SK-N-SH (cell line): Measurements from ENCODE around the gene RASSF3.
A peak's percentile ranks its signal among the peaks of the same experiment; 100 is the strongest.

ENCODE experiments used
- EZH2phosphoT487 ChIP-seq: fragments of 200-600 bp; sonication (generic); IDR thresholded peaks from 2 replicates; pipeline ENCODE4 v1.6.1; 2017; ENCODE audit warnings: low read depth, mixed run types, mild to moderate bottlenecking, antibody characterized with exemption, moderate library complexity, borderline replicate concordance
- JUND ChIP-seq: IDR thresholded peaks from 2 replicates; pipeline ENCODE4 v1.4.0; 2012
- MXI1 ChIP-seq: IDR thresholded peaks from 2 replicates; pipeline ENCODE4 v1.6.1; 2012; ENCODE audit warnings: mild to moderate bottlenecking, low read depth, low read length, improper control_type of control experiment
- POLR2AphosphoS5 ChIP-seq: IDR thresholded peaks from 2 replicates; pipeline ENCODE4 v1.6.1; 2012; ENCODE audit warnings: low read depth, low read length
- TAF1 ChIP-seq: IDR thresholded peaks from 2 replicates; pipeline ENCODE4 v1.6.1; 2012; ENCODE audit warnings: low read depth, mild to moderate bottlenecking, low read length, moderate library complexity, borderline replicate concordance
- TF ChIP-seq, protein P1 (sequence below): fragments of 200-600 bp; sonication (generic); IDR thresholded peaks from 2 replicates; pipeline ENCODE4 v1.6.1; 2017; ENCODE audit warnings: antibody characterized with exemption, mild to moderate bottlenecking, moderate library complexity
- TF ChIP-seq, protein P2 (sequence below): IDR thresholded peaks from 2 replicates; pipeline ENCODE4 v1.4.0; 2012; ENCODE audit warnings: low read depth, borderline replicate concordance
- TF ChIP-seq, protein P3 (sequence below): fragments of 150-350 bp; IDR thresholded peaks from 2 replicates; pipeline ENCODE4 v1.6.1; 2017; ENCODE audit warnings: antibody characterized with exemption, low read length, low read depth, borderline replicate concordance
- TF ChIP-seq, protein P4 (sequence below): IDR thresholded peaks from 2 replicates; pipeline ENCODE4 v1.6.1; 2012; ENCODE audit warnings: mild to moderate bottlenecking, low read depth, low read length, moderate library complexity
- TF ChIP-seq, protein P5 (sequence below): IDR thresholded peaks from 2 replicates; pipeline ENCODE4 v1.4.0; 2012; ENCODE audit warnings: low read depth

DNA sequence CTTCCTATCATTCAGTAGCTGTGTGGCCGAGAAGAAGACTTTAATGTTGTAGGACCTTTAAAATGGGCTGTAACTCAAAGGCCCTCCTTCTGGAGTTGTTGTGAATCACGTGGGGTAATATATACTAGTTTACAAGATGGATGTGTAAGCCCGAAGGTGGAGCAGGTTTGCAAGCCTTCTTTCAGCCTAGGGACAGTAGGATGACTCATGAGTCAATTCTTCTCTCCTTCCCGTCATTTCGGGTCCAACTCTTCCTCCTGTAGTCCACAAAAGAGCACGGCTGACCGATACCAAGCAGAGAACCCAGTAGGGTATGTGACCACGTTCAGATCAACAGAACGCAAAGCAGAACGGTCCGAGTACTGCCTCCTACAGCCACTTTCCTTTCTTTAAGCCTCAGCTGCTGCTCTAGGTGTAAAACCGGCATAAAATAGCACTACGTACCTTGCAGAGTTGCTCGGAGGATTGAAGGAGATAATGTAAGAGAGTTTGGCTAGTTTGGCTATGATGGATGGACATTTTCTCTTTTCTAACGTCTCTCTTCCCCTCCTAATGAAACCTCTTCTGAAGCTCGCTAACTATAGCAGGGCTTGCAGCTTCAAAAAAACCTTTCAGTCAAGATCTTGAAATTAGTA is 1.3 kb upstream of the RASSF3 start:
- TF ChIP-seq, protein P1, sequence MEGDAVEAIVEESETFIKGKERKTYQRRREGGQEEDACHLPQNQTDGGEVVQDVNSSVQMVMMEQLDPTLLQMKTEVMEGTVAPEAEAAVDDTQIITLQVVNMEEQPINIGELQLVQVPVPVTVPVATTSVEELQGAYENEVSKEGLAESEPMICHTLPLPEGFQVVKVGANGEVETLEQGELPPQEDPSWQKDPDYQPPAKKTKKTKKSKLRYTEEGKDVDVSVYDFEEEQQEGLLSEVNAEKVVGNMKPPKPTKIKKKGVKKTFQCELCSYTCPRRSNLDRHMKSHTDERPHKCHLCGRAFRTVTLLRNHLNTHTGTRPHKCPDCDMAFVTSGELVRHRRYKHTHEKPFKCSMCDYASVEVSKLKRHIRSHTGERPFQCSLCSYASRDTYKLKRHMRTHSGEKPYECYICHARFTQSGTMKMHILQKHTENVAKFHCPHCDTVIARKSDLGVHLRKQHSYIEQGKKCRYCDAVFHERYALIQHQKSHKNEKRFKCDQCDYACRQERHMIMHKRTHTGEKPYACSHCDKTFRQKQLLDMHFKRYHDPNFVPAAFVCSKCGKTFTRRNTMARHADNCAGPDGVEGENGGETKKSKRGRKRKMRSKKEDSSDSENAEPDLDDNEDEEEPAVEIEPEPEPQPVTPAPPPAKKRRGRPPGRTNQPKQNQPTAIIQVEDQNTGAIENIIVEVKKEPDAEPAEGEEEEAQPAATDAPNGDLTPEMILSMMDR: peak; percentile 34; the same call in 1 of the 2 replicates
- TF ChIP-seq, protein P2, sequence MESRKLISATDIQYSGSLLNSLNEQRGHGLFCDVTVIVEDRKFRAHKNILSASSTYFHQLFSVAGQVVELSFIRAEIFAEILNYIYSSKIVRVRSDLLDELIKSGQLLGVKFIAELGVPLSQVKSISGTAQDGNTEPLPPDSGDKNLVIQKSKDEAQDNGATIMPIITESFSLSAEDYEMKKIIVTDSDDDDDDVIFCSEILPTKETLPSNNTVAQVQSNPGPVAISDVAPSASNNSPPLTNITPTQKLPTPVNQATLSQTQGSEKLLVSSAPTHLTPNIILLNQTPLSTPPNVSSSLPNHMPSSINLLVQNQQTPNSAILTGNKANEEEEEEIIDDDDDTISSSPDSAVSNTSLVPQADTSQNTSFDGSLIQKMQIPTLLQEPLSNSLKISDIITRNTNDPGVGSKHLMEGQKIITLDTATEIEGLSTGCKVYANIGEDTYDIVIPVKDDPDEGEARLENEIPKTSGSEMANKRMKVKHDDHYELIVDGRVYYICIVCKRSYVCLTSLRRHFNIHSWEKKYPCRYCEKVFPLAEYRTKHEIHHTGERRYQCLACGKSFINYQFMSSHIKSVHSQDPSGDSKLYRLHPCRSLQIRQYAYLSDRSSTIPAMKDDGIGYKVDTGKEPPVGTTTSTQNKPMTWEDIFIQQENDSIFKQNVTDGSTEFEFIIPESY: no peak
- TF ChIP-seq EZH2phosphoT487: no peak
- TF ChIP-seq TAF1: peak; percentile 60; the same call in 1 of the 2 replicates
- TF ChIP-seq, protein P3, sequence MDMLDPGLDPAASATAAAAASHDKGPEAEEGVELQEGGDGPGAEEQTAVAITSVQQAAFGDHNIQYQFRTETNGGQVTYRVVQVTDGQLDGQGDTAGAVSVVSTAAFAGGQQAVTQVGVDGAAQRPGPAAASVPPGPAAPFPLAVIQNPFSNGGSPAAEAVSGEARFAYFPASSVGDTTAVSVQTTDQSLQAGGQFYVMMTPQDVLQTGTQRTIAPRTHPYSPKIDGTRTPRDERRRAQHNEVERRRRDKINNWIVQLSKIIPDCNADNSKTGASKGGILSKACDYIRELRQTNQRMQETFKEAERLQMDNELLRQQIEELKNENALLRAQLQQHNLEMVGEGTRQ: no peak
- TF ChIP-seq, protein P4, sequence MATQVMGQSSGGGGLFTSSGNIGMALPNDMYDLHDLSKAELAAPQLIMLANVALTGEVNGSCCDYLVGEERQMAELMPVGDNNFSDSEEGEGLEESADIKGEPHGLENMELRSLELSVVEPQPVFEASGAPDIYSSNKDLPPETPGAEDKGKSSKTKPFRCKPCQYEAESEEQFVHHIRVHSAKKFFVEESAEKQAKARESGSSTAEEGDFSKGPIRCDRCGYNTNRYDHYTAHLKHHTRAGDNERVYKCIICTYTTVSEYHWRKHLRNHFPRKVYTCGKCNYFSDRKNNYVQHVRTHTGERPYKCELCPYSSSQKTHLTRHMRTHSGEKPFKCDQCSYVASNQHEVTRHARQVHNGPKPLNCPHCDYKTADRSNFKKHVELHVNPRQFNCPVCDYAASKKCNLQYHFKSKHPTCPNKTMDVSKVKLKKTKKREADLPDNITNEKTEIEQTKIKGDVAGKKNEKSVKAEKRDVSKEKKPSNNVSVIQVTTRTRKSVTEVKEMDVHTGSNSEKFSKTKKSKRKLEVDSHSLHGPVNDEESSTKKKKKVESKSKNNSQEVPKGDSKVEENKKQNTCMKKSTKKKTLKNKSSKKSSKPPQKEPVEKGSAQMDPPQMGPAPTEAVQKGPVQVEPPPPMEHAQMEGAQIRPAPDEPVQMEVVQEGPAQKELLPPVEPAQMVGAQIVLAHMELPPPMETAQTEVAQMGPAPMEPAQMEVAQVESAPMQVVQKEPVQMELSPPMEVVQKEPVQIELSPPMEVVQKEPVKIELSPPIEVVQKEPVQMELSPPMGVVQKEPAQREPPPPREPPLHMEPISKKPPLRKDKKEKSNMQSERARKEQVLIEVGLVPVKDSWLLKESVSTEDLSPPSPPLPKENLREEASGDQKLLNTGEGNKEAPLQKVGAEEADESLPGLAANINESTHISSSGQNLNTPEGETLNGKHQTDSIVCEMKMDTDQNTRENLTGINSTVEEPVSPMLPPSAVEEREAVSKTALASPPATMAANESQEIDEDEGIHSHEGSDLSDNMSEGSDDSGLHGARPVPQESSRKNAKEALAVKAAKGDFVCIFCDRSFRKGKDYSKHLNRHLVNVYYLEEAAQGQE: no peak
- TF ChIP-seq JUND: 0 out of 2 replicates have a peak, but pooled peaks have one; percentile 25
- TF ChIP-seq, protein P5, sequence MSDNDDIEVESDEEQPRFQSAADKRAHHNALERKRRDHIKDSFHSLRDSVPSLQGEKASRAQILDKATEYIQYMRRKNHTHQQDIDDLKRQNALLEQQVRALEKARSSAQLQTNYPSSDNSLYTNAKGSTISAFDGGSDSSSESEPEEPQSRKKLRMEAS: peak; percentile 38; the same call in 1 of the 2 replicates
- peak; percentile 52; the same call in 1 of the 2 replicates for TF ChIP-seq POLR2AphosphoS5
- TF ChIP-seq MXI1: no peak
